H1 (cell line): ENCODE measurements around the gene KCNAB2. TPM values are rescaled to one million over a fixed set of nuclear protein-coding genes. Genes with fewer than 3 reads are reported as not detected.

Experiments
- CTCF ChIA-PET: fragments of 300-600 bp; sonication (Branson Sonifier 250); formaldehyde crosslinking; loops from one replicate; lab custom pipeline; 2021; ENCODE audit not compliant: partially characterized antibody; lab: Charles Lee
- POLR2A ChIA-PET: fragments of 300-600 bp; sonication (Branson Sonifier 250); formaldehyde crosslinking; loops from one replicate; lab custom pipeline; 2021; ENCODE audit warnings: inconsistent platforms; ENCODE audit not compliant: partially characterized antibody; lab: Charles Lee
- DNase-seq, 2 experiments: peaks; one replicate each; pipeline versions ENCODE4 v3.0.0 to v3.0.0-alpha.2; 2010 to 2022; ENCODE audit warnings: low spot score in 2 of 2, low read depth in 1 of 2, mixed read lengths in 1 of 2
- FAIRE-seq: peaks from 2 replicates; lab custom pipeline; 2011; peaks lifted over from hg19 to GRCh38; lab: Jason Lieb, UNC
- H2AFZ ChIP-seq: 2 replicates; pipeline ENCODE4 v1.8.1; 2012; ENCODE audit warnings: low read length, inconsistent platforms
- H2AK5ac ChIP-seq: 2 replicates; pipeline ENCODE4 v1.6.1; 2013; ENCODE audit warnings: low read depth, low read length
- H2BK120ac ChIP-seq: replicated peaks from 2 replicates; pipeline ENCODE3; 2013; ENCODE audit warnings: low read depth, low read length, inconsistent platforms
- H2BK12ac ChIP-seq: 2 replicates; pipeline ENCODE4 v1.6.1; 2013; ENCODE audit warnings: low read depth, low read length
- H2BK15ac ChIP-seq: 2 replicates; pipeline ENCODE4 v1.6.1; 2013; ENCODE audit warnings: low read length
- H2BK20ac ChIP-seq: 2 replicates; pipeline ENCODE4 v1.6.1; 2013; ENCODE audit warnings: low read length
- H2BK5ac ChIP-seq: 2 replicates; pipeline ENCODE4 v1.6.1; 2013; ENCODE audit warnings: low read depth, low read length
- H3K14ac ChIP-seq: 2 replicates; pipeline ENCODE4 v1.6.1; 2013; ENCODE audit warnings: inconsistent platforms; ENCODE audit not compliant: insufficient read length
- H3K18ac ChIP-seq: 2 replicates; pipeline ENCODE4 v1.6.1; 2013; ENCODE audit warnings: low read length; ENCODE audit errors: extremely low read depth
- H3K23ac ChIP-seq: 2 replicates; pipeline ENCODE4 v1.6.1; 2013; ENCODE audit warnings: inconsistent platforms; ENCODE audit not compliant: insufficient read length
- H3K23me2 ChIP-seq: 2 replicates; pipeline ENCODE4 v1.6.1; 2013; ENCODE audit warnings: low read depth, low read length
- H3K27ac ChIP-seq: 2 replicates; pipeline ENCODE4 v1.6.1; 2011; ENCODE audit warnings: low read depth, low read length, inconsistent platforms
- H3K27me3 ChIP-seq, 4 experiments: replicated peaks in 1 of 4; 1 replicate in 1 of 4; 2 replicates in 3 of 4; pipeline versions ENCODE4 v1.6.1 to v1.8.1; 2011 to 2013; ENCODE audit warnings: low read length in 3 of 4, mild to moderate bottlenecking in 3 of 4, inconsistent platforms in 2 of 4, mixed read lengths in 2 of 4, moderate library complexity in 1 of 4; ENCODE audit not compliant: control insufficient read depth in 3 of 4, insufficient read depth in 3 of 4; ENCODE audit errors: extremely low read depth in 1 of 4
- H3K36me3 ChIP-seq, 4 experiments: 2 replicates each; pipeline versions ENCODE4 v1.6.1 to v1.8.1; 2011 to 2013; ENCODE audit warnings: mild to moderate bottlenecking in 4 of 4, low read length in 3 of 4, moderate library complexity in 2 of 4, control low read depth in 1 of 4, inconsistent platforms in 1 of 4; ENCODE audit not compliant: insufficient read depth in 4 of 4, control insufficient read depth in 2 of 4
- H3K4ac ChIP-seq: replicated peaks from 2 replicates; pipeline ENCODE3; 2013; ENCODE audit warnings: low read length, low read depth, mixed read lengths, inconsistent platforms; ENCODE audit not compliant: insufficient read length
- H3K4me1 ChIP-seq, 4 experiments: replicated peaks in 1 of 4; 1 replicate in 1 of 4; 2 replicates in 3 of 4; pipeline versions ENCODE4 v1.6.1 to v1.8.1; 2011 to 2013; ENCODE audit warnings: low read length in 3 of 4, inconsistent platforms in 2 of 4, mixed read lengths in 1 of 4; ENCODE audit not compliant: insufficient read depth in 4 of 4, control insufficient read depth in 3 of 4
- H3K4me2 ChIP-seq, 2 experiments: 2 replicates each; pipeline versions ENCODE4 v1.6.1 to v1.8.1; 2011 to 2013; ENCODE audit warnings: low read depth in 2 of 2, low read length in 2 of 2, control low read depth in 1 of 2, inconsistent platforms in 1 of 2, mild to moderate bottlenecking in 1 of 2; ENCODE audit not compliant: insufficient read depth in 1 of 2
- H3K4me3 ChIP-seq, 4 experiments: fragments of 200-600, 300-600 bp in 1 of 4; sonication (generic), shearing (Covaris generic), sonication (Bioruptor Twin) in 1 of 4; 2 replicates each; pipeline versions ENCODE4 v1.5.1 to v1.8.1; 2011 to 2016; ENCODE audit warnings: low read length in 4 of 4, low read depth in 3 of 4, control low read depth in 2 of 4, inconsistent platforms in 2 of 4, mild to moderate bottlenecking in 2 of 4, mixed read lengths in 1 of 4, moderate library complexity in 1 of 4; ENCODE audit not compliant: insufficient read depth in 2 of 4; ENCODE audit errors: extremely low read depth in 1 of 4
- H3K56ac ChIP-seq: replicated peaks from 2 replicates; pipeline ENCODE3; 2013; ENCODE audit warnings: low read depth, mild to moderate bottlenecking, mixed read lengths, low read length, inconsistent platforms; ENCODE audit not compliant: insufficient read length
- H3K79me1 ChIP-seq: 2 replicates; pipeline ENCODE4 v1.6.1; 2013; ENCODE audit warnings: low read depth, low read length, control low read depth
- H3K79me2 ChIP-seq, 2 experiments: 2 replicates each; pipeline versions ENCODE4 v1.6.1 to v1.8.1; 2012 to 2013; ENCODE audit warnings: low read length in 2 of 2, mild to moderate bottlenecking in 2 of 2, inconsistent platforms in 1 of 2; ENCODE audit not compliant: insufficient read depth in 2 of 2, control insufficient read depth in 1 of 2
- H3K9ac ChIP-seq, 4 experiments: replicated peaks in 1 of 4; 1 replicate in 1 of 4; 2 replicates in 3 of 4; pipeline versions ENCODE4 v1.6.1 to v1.8.1; 2011 to 2013; ENCODE audit warnings: low read depth in 3 of 4, low read length in 3 of 4, control low read depth in 2 of 4, mild to moderate bottlenecking in 2 of 4, moderate library complexity in 2 of 4, inconsistent platforms in 1 of 4; ENCODE audit errors: extremely low read depth in 1 of 4
- H3K9me3 ChIP-seq, 2 experiments: 2 replicates each; pipeline versions ENCODE4 v1.6.1 to v1.8.1; 2012 to 2013; ENCODE audit warnings: mild to moderate bottlenecking in 2 of 2, moderate library complexity in 2 of 2, control low read depth in 1 of 2, inconsistent platforms in 1 of 2, low read depth in 1 of 2, low read length in 1 of 2, mixed read lengths in 1 of 2; ENCODE audit not compliant: insufficient read depth in 2 of 2
- H4K20me1 ChIP-seq, 2 experiments: replicated peaks in 1 of 2; 2 replicates each; pipeline versions ENCODE3 to v1.8.1; 2011 to 2013; ENCODE audit warnings: inconsistent platforms in 2 of 2, low read length in 2 of 2, mild to moderate bottlenecking in 1 of 2; ENCODE audit not compliant: insufficient read depth in 2 of 2, control insufficient read depth in 1 of 2
- H4K5ac ChIP-seq: 2 replicates; pipeline ENCODE4 v1.6.1; 2013; ENCODE audit warnings: low read length, low read depth, mixed read lengths, inconsistent platforms; ENCODE audit not compliant: insufficient read length
- H4K8ac ChIP-seq: 2 replicates; pipeline ENCODE4 v1.8.0; 2013; ENCODE audit warnings: mild to moderate bottlenecking, moderate library complexity, low read length, inconsistent platforms; ENCODE audit not compliant: insufficient read depth; ENCODE audit errors: extremely low read depth
- H4K91ac ChIP-seq: replicated peaks from 2 replicates; pipeline ENCODE3; 2013; ENCODE audit warnings: low read length, mixed read lengths, inconsistent platforms; ENCODE audit not compliant: insufficient read length
- EGR1 ChIP-seq: IDR thresholded peaks from 2 replicates; pipeline ENCODE4 v1.6.1; 2011; ENCODE audit warnings: low read depth, low read length, borderline replicate concordance
- JUN ChIP-seq: IDR thresholded peaks from 2 replicates; pipeline ENCODE4 v1.6.1; 2011; ENCODE audit warnings: low read depth, mild to moderate bottlenecking, improper control_type of control experiment, low read length
- KDM1A ChIP-seq: fragments of 200-600, 300-600 bp; sonication (generic); IDR thresholded peaks from 2 replicates; pipeline ENCODE4 v1.7.1; 2016; ENCODE audit warnings: mild to moderate bottlenecking, low read length, borderline replicate concordance
- KDM4A ChIP-seq: IDR thresholded peaks from one replicate; pipeline ENCODE4 v1.7.1; 2012; ENCODE audit warnings: low read depth, mild to moderate bottlenecking, moderate library complexity, low read length, inconsistent platforms; ENCODE audit not compliant: severe bottlenecking
- MAFK ChIP-seq: IDR thresholded peaks from 2 replicates; pipeline ENCODE4 v1.6.1; 2012; ENCODE audit warnings: low read depth, mild to moderate bottlenecking, improper control_type of control experiment, low read length
- PHF8 ChIP-seq: fragments of 200-600 bp; sonication (generic); conservative IDR thresholded peaks from 2 replicates; pipeline ENCODE4 v1.7.1; 2012; ENCODE audit warnings: low read depth, mild to moderate bottlenecking, inconsistent platforms, low read length, moderate library complexity
- POU5F1 ChIP-seq: IDR thresholded peaks from 2 replicates; pipeline ENCODE4 v1.6.1; 2011; ENCODE audit warnings: low read depth, mild to moderate bottlenecking, low read length, moderate library complexity
- SIN3A ChIP-seq, 2 experiments: IDR thresholded peaks in 1 of 2; conservative IDR thresholded peaks in 1 of 2; 2 replicates each; pipeline ENCODE4 v1.6.1; 2011 to 2012; ENCODE audit warnings: low read length in 2 of 2, improper control_type of control experiment in 1 of 2, low read depth in 1 of 2, mild to moderate bottlenecking in 1 of 2
- SIX5 ChIP-seq: IDR thresholded peaks from 2 replicates; pipeline ENCODE4 v1.6.1; 2011; ENCODE audit warnings: mild to moderate bottlenecking, low read depth, low read length
- SP2 ChIP-seq: IDR thresholded peaks from 2 replicates; pipeline ENCODE4 v1.6.1; 2012; ENCODE audit warnings: mild to moderate bottlenecking, low read length, inconsistent platforms
- WGBS, 2 experiments: shearing (Covaris generic) in 1 of 2; methylation state at CpG; one replicate each; pipeline versions ENCODE4 v1.1.6 to v1.1.7; 2013 to 2015; ENCODE audit warnings: low lambda C conversion rate in 2 of 2, mixed read lengths in 2 of 2, inconsistent platforms in 1 of 2, low coverage in 1 of 2, missing lambda C conversion rate in 1 of 2; ENCODE audit not compliant: insufficient replicate concordance in 2 of 2, insufficient coverage in 1 of 2, insufficient read length in 1 of 2; ENCODE audit errors: extremely low coverage in 1 of 2, missing lambda C conversion rate in 1 of 2; 5-methylcytosine and 5-hydroxymethylcytosine counted together
- polyA plus RNA-seq, 7 experiments: library from polyadenylated mRNA; depleted of rRNA in 3 of 7; stranded (reverse) in 5 of 7; unstranded in 2 of 7; fragments of >200 nt in 5 of 7; fragments of 200-250 nt in 2 of 7; gene quantifications; 1 replicate in 5 of 7; 2 replicates in 1 of 7; 4 replicates in 1 of 7; pipeline versions ENCODE4 v1.2.1 to v1.2.3, GENCODE V29; 2011 to 2013; ENCODE audit warnings: missing spikeins in 2 of 7, mixed read lengths in 2 of 7
- total RNA-seq: library from RNA; stranded (reverse); fragmentation: NEBNext Ultra II Directional; extraction: Animal tissue kit (Norgen Biotek cat#: 25700); gene quantifications from 2 replicates; pipeline ENCODE4 v1.2.1, GENCODE V29; 2021
- TF ChIP-seq, protein P1 (sequence below): IDR thresholded peaks from 2 replicates; pipeline ENCODE4 v1.6.1; 2012; ENCODE audit warnings: inconsistent platforms
- TF ChIP-seq, protein P2 (sequence below): IDR thresholded peaks from 2 replicates; pipeline ENCODE4 v1.6.1; 2012; ENCODE audit warnings: low read length, inconsistent platforms

Gene KCNAB2
- total and polyA plus RNA-seq, 2 of the 8 experiments (the other 6 are each of a cell fraction or from before 2014, with no cell fraction given) = 4.5 to 7.0 TPM

DNA sequence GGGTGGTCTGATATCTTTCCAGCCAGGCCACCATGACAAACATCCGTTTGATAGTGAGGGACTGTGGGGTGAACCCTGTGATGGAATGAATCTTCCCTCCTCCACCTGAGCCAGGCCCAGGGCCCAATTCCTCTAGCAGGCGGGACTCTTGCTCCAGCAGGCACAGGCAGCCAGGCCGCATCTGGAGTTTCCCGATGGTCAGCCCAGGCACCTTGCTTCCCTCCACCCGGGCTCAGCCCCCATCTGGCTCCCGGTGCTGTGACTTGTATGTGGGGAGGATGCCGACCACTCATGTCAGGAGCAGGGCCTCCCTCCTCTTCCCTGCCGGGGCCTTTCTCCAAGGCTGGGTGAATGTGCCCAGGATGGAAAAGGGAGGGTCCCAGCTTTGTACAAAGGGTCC lies 21.0 kb downstream of the KCNAB2 start:
- H2AFZ ChIP-seq = no peak overlapping the region
- no peak overlapping the region for H3K27ac ChIP-seq
- H3K4ac ChIP-seq = no peak overlapping the region
- POLR2A ChIA-PET = no interaction called here
- no peak for DNase-seq
- no peak overlapping the region for H2BK20ac ChIP-seq
- no peak overlapping the region for H3K14ac ChIP-seq
- H3K9me3 ChIP-seq = no peaks in the 10 kb centered on the region
- no peaks in the 10 kb centered on the region for H3K79me1 ChIP-seq
- no peak overlapping the region for H3K9ac ChIP-seq
- no peaks in the 10 kb centered on the region for H3K23me2 ChIP-seq
- H3K4me3 ChIP-seq = no peak overlapping the region
- H4K5ac ChIP-seq = no peak overlapping the region
- H3K27me3 ChIP-seq = no peaks in the 10 kb centered on the region; a peak in 1 of 7 replicates
- H2BK5ac ChIP-seq = no peak overlapping the region
- FAIRE-seq = no peak
- H4K20me1 ChIP-seq = no peaks in the 10 kb centered on the region
- no peak overlapping the region for H2BK12ac ChIP-seq
- H3K56ac ChIP-seq = no peak overlapping the region
- H2AK5ac ChIP-seq = no peak overlapping the region
- no peak overlapping the region for H2BK15ac ChIP-seq
- no peak overlapping the region for H3K18ac ChIP-seq
- CTCF ChIA-PET = interaction anchor here (1.1 kb wide), 1 partner anchor 13 kb away, joined by 4 read pairs; no protein-coding TSS in a partner anchor
- H4K91ac ChIP-seq = no peak overlapping the region
- no peak overlapping the region for H4K8ac ChIP-seq
- H3K4me1 ChIP-seq = no peaks in the 10 kb centered on the region
- H3K23ac ChIP-seq = no peak overlapping the region
- 89% methylated on average over 8 of the region's 8 CpGs; no CpG with 5 or more reads in 1 of the 2 experiments for WGBS, 2 experiments
- H2BK120ac ChIP-seq = no peak overlapping the region
- H3K79me2 ChIP-seq = no peaks in the 10 kb centered on the region
- H3K36me3 ChIP-seq = no peaks in the 10 kb centered on the region
- no peak overlapping the region for H3K4me2 ChIP-seq
- TF ChIP-seq SP2 = no peak
- no peak for TF ChIP-seq EGR1
- TF ChIP-seq KDM4A = no peak
- no peak for TF ChIP-seq MAFK
- TF ChIP-seq KDM1A = no peak
- no peak for TF ChIP-seq PHF8
- TF ChIP-seq JUN = no peak
- no peak for TF ChIP-seq POU5F1
- TF ChIP-seq, protein P1, sequence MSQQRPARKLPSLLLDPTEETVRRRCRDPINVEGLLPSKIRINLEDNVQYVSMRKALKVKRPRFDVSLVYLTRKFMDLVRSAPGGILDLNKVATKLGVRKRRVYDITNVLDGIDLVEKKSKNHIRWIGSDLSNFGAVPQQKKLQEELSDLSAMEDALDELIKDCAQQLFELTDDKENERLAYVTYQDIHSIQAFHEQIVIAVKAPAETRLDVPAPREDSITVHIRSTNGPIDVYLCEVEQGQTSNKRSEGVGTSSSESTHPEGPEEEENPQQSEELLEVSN = no peak
- no peak for TF ChIP-seq SIN3A (conservative IDR thresholded peaks at IDR 0.05 in 1 of 2, IDR thresholded peaks at IDR 0.05 in 1 of 2; ENCODE audit: low read depth in 1 of 2, low read length in 2 of 2)
- TF ChIP-seq, protein P2, sequence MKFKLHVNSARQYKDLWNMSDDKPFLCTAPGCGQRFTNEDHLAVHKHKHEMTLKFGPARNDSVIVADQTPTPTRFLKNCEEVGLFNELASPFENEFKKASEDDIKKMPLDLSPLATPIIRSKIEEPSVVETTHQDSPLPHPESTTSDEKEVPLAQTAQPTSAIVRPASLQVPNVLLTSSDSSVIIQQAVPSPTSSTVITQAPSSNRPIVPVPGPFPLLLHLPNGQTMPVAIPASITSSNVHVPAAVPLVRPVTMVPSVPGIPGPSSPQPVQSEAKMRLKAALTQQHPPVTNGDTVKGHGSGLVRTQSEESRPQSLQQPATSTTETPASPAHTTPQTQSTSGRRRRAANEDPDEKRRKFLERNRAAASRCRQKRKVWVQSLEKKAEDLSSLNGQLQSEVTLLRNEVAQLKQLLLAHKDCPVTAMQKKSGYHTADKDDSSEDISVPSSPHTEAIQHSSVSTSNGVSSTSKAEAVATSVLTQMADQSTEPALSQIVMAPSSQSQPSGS = no peak
- TF ChIP-seq SIX5 = no peak
